HFF-Myc (cell line): ENCODE results near the gene PRRX1.

ENCODE experiments used
- DNase-seq: peaks from one replicate; pipeline ENCODE4 v3.0.0-alpha.2; 2011; ENCODE audit warnings: low read depth; ENCODE audit errors: extremely low read depth
- H3K4me3 ChIP-seq: replicated peaks from 2 replicates; pipeline ENCODE4 v1.5.1; 2011; ENCODE audit warnings: low read depth, mild to moderate bottlenecking, control low read depth, low read length
- CTCF ChIP-seq: IDR thresholded peaks from 2 replicates; pipeline ENCODE4 v1.5.1; 2012; ENCODE audit warnings: mild to moderate bottlenecking, low read depth, low read length, control low read depth; ENCODE audit errors: missing control alignments

PRRX1 gene

GRCh38 chr1:170770254-170770653 is 106.3 kb downstream of the PRRX1 start:
- no peak for DNase-seq
- TF ChIP-seq CTCF, result no peak
- H3K4me3 ChIP-seq, result no peak overlapping the region

GRCh38 chr1:170776252-170776651 is 112.3 kb downstream of the PRRX1 start:
- no peak for TF ChIP-seq CTCF
- no peak overlapping the region for H3K4me3 ChIP-seq
- DNase-seq, result no peak

- no peak for TF ChIP-seq CTCF
- no peak for DNase-seq
- no peak overlapping the region for H3K4me3 ChIP-seq
These were observed 112.8 kb downstream of the PRRX1 start for GRCh38 chr1:170776777-170777176.
